Psoas muscle (tissue), 8 donors: ENCODE results near the gene TMED9. TPM values are rescaled to one million over a fixed set of nuclear protein-coding genes. Genes with fewer than 3 reads are reported as not detected.

Experiments
- ATAC-seq, 4 donors: fragments of 200-7000 bp; cut with Tn5 transposase; one replicate each; pipeline ENCODE4 v1.9.1; 2020; ENCODE audit warnings: moderate library complexity in 3 of 4, mild to moderate bottlenecking in 2 of 4
- DNase-seq, 2 donors: peaks; one replicate each; pipeline ENCODE4 v3.0.0-alpha.2; 2020
- H3K27ac ChIP-seq: fragments of 200-600 bp; one replicate; pipeline ENCODE4 v1.8.0; 2022
- H3K27me3 ChIP-seq, 3 donors: fragments of 200-600 bp in 1 of 3; one replicate each; pipeline versions ENCODE4 v1.6.1 to v1.8.0; 2013 to 2022; ENCODE audit warnings: low read length in 2 of 3, mild to moderate bottlenecking in 2 of 3, moderate library complexity in 1 of 3; ENCODE audit not compliant: insufficient read depth in 3 of 3
- H3K36me3 ChIP-seq, 2 donors: fragments of 200-600 bp in 1 of 2; one replicate each; pipeline versions ENCODE4 v1.6.1 to v1.8.0; 2013 to 2022; ENCODE audit warnings: low read depth in 1 of 2, mild to moderate bottlenecking in 1 of 2, moderate library complexity in 1 of 2; ENCODE audit not compliant: insufficient read depth in 1 of 2
- H3K4me1 ChIP-seq: fragments of 200-600 bp; one replicate; pipeline ENCODE4 v1.8.0; 2022
- H3K4me3 ChIP-seq: fragments of 200-600 bp; one replicate; pipeline ENCODE4 v1.8.0; 2022; ENCODE audit warnings: mild to moderate bottlenecking
- H3K9me3 ChIP-seq: fragments of 200-600 bp; one replicate; pipeline ENCODE4 v1.8.0; 2022
- WGBS, 3 donors: extraction: QIAGEN DNeasy Blood & Tissue Kit; methylation state at CpG; one replicate each; pipeline versions ENCODE4 v1.1.6 to v1.1.7; 2013; 5-methylcytosine and 5-hydroxymethylcytosine counted together
- intact Hi-C, 2 donors: fragments of 100-400 bp; cut with DNase I; formaldehyde crosslinking; loops; one replicate each; pipeline versions ENCODE4 v1.11.0 to v1.14.2; 2022
- polyA plus RNA-seq, 3 donors: library from polyadenylated mRNA; stranded (reverse); fragments of 200-250 nt; gene quantifications; one replicate each; pipeline ENCODE4 v1.2.3, GENCODE V29; 2013
- total RNA-seq, 4 donors: library from RNA; stranded (reverse); fragmentation: NEBNext Ultra II Directional in 2 of 4; extraction: Animal tissue kit (Norgen Biotek cat#: 25700) in 2 of 4; gene quantifications; one replicate each; pipeline versions ENCODE4 v1.2.1 to v1.2.4, GENCODE V29; 2021 to 2023
- TF ChIP-seq, protein P1 (sequence below): fragments of 200-600 bp; IDR thresholded peaks from one replicate; pipeline ENCODE4 v1.8.0; 2022; ENCODE audit warnings: antibody characterized with exemption
- donor health status: healthy with polysubstance abuse.
- donor health status: DM: no; HTN: no; CAD: no; lungs with moderate emphysema.
- donor health status: Bipolar disorder and iron deficiency.
- donor health status: healthy.
- donor health status: DM: yes; HTN: yes; CAD: no.
- donor health status: DM: no; HTN: no; CAD: no.
- donor health status: DM: no; HTN: no; CAD: no.
- donor health status: DM: yes; HTN: yes; CAD: no.

TMED9 gene
- total and polyA plus RNA-seq, 7 donors, result 47.5 to 185 (median 71.9) TPM

- 55 to 87% (median 76%) methylated on average over 4 to 5 of the region's 5 CpGs for WGBS, 3 donors
- no peaks in the 10 kb centered on the region for H3K9me3 ChIP-seq
- no peak overlapping the region for H3K4me3 ChIP-seq
- ATAC-seq (no peak), DNase-seq (no peak)
- intact Hi-C loops, result no loop called here
- H3K27ac ChIP-seq, result no peak overlapping the region
- peaks cover 16% of the 10 kb centered on the region for H3K4me1 ChIP-seq
- H3K36me3 ChIP-seq, result peaks cover 0 to 3% of the 10 kb centered on the region in 2 donors
- no peaks in the 10 kb centered on the region for H3K27me3 ChIP-seq
- TF ChIP-seq, protein P1, sequence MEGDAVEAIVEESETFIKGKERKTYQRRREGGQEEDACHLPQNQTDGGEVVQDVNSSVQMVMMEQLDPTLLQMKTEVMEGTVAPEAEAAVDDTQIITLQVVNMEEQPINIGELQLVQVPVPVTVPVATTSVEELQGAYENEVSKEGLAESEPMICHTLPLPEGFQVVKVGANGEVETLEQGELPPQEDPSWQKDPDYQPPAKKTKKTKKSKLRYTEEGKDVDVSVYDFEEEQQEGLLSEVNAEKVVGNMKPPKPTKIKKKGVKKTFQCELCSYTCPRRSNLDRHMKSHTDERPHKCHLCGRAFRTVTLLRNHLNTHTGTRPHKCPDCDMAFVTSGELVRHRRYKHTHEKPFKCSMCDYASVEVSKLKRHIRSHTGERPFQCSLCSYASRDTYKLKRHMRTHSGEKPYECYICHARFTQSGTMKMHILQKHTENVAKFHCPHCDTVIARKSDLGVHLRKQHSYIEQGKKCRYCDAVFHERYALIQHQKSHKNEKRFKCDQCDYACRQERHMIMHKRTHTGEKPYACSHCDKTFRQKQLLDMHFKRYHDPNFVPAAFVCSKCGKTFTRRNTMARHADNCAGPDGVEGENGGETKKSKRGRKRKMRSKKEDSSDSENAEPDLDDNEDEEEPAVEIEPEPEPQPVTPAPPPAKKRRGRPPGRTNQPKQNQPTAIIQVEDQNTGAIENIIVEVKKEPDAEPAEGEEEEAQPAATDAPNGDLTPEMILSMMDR, result no peak
Measured at GRCh38 chr5:177604656-177605055, 12.7 kb downstream of the TMED9 start.

DNA sequence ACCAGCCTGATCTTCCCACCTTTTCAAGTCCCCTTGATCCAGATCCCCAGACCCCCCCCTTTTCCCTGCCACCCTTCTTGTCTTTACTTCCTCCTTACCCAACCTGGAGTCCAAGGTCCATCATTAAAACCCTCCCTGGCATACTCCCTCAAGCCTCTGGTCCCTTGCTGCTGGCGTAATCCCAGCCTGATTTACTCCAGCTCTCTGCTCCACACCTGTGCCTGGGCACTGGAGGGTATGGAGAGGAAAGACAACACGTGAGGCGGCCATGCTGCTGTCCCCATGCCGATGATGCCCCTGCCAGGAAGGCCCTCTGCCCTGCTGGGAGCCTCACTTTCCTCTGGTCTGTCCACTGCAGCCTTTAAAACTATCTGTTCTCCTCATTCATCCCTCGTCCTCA lies 13.1 kb downstream of the TMED9 start:
- Histone ChIP-seq H3K4me1 (peaks cover 16% of the 10 kb centered on the region), H3K36me3 (peaks cover 0 to 3% of the 10 kb centered on the region in 2 donors), H3K27me3 (no peaks in the 10 kb centered on the region), H3K4me3 (no peak overlapping the region), H3K27ac (no peak overlapping the region), H3K9me3 (no peaks in the 10 kb centered on the region)
- 84 to 87% (median 87%) methylated on average over 5 of the region's 5 CpGs for whole genome bisulfite sequencing, 3 donors
- TF ChIP-seq, protein P1, result no peak
- intact Hi-C loops, result no loop called here
- DNase-seq, result no peak
- ATAC-seq, result no peak

DNA sequence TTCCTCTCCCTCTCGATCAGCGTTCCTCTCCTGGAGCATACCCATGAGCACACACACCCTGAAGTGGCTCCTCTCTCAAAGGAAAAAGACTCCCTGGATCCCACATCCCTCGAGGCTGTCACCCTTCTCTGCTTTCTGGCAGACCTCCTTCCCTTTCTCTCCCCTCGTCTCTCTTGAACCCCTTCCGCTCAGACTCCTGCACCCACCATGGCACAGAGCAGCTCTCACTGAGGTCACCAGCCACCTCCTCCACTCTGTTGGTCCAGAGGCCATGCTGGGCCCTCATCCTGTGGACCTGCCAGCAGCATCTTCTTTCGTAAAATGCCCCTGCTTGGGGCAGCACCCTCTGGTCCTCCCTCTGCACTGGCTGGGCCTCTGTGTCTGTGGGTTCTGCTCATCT lies 13.7 kb downstream of the TMED9 start:
- no peak overlapping the region for H3K4me3 ChIP-seq
- TF ChIP-seq, protein P1, result no peak
- ATAC-seq (no peak), DNase-seq (no peak)
- no peaks in the 10 kb centered on the region for H3K9me3 ChIP-seq
- H3K27me3 ChIP-seq, result no peaks in the 10 kb centered on the region
- H3K36me3 ChIP-seq, result peaks cover 0 to 3% of the 10 kb centered on the region in 2 donors
- peaks cover 15% of the 10 kb centered on the region for H3K4me1 ChIP-seq
- intact Hi-C loops, result no loop called here
- 70 to 80% (median 79%) methylated on average over 6 of the region's 6 CpGs for WGBS, 3 donors
- no peak overlapping the region for H3K27ac ChIP-seq

GRCh38 chr5:177606071-177607051 lies 14.4 kb downstream of the TMED9 start:
- ATAC-seq, result no peak
- Histone ChIP-seq H3K4me3 (no peak overlapping the region), H3K9me3 (no peaks in the 10 kb centered on the region), H3K4me1 (peaks cover 8% of the 10 kb centered on the region), H3K36me3 (peaks cover 0 to 3% of the 10 kb centered on the region in 2 donors), H3K27me3 (no peaks in the 10 kb centered on the region), H3K27ac (no peak overlapping the region)
- TF ChIP-seq, protein P1, result no peak
- no peak for DNase-seq
- intact Hi-C loops, result no loop called here
- 78 to 84% (median 84%) methylated on average over 22 of the region's 22 CpGs for WGBS, 3 donors
